GM21381 (cell line): ENCODE measurements around the gene C2CD3.

Source experiments
- ATAC-seq: cut with Tn5 transposase; IDR thresholded peaks from one replicate; pipeline ENCODE4 v1.9.1; 2021; ENCODE audit warnings: mild to moderate bottlenecking, moderate library complexity; ENCODE audit not compliant: unreplicated experiment

The C2CD3 gene

DNA sequence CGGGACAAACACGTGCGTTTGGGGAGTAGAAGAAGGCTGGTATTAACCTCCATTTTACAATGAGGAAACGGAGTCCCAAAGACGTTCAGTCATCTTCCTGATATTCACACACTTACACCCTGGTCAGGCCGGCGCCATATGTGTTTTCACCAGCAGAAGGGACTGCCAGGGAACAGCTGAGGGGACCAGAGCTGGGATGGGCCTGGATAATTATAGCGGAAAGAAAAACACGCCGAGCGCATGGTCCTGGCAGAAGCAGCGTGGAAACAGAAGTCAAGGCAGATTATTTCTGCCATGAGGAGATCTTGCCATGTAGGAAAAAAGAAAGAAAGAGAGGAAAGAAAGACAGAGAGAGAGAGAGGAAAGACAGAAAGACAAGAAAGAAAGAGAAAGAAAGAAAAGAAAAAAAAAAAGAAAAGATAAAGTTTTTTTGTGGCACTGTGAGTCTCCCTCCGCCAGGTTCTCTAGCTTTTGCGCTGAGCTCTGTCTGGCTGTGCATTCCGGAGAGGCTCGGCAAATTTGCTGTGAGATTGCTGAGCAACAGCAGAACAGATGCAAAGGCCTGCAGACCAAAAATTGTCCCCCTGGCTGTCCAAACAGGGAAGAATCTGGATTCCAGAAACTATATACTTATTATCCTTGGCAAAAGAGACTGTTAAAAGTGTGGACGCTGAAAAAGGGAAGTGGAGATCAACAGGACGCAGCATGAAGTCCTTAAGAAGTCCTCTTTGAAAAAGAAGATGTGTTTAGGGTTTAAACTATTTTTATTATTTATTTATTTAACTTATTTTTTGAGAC lies 186.9 kb downstream of the C2CD3 start:
- ATAC-seq: no peak

- peak; percentile 69 for ATAC-seq
These were observed 187.6 kb downstream of the C2CD3 start for GRCh38 chr11:73982990-73983740.

DNA sequence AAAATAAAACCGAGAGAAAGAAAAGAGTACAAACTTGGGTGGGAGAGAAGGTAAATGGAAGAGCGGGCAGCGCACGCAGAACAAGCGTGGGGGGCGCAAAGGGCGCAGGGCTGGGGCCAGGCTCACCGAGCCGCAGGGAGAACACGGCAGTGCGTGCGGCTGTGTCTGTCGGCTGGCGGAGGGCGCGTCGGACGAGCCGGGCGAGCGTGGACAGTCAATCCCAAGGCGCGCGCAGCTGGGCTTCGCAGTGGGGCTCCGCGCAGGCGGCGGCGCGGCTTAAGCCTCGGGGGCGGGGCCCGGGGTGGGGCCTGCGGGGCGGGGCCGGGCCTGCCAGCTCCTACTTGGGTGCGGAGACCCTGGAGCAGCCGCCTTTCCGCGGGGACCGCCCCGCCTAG lies 188.2 kb downstream of the C2CD3 start, which contains the start of gene UCP2:
UCP2 (minus strand) TSS at position 249 of the 395 bp plus-strand sequence. CDS start 4,465 bp downstream, outside the sequence.
- ATAC-seq: peak; percentile 43

GRCh38 chr11:73981051-73981805 lies 189.6 kb downstream of the C2CD3 start:
- no peak for ATAC-seq

DNA sequence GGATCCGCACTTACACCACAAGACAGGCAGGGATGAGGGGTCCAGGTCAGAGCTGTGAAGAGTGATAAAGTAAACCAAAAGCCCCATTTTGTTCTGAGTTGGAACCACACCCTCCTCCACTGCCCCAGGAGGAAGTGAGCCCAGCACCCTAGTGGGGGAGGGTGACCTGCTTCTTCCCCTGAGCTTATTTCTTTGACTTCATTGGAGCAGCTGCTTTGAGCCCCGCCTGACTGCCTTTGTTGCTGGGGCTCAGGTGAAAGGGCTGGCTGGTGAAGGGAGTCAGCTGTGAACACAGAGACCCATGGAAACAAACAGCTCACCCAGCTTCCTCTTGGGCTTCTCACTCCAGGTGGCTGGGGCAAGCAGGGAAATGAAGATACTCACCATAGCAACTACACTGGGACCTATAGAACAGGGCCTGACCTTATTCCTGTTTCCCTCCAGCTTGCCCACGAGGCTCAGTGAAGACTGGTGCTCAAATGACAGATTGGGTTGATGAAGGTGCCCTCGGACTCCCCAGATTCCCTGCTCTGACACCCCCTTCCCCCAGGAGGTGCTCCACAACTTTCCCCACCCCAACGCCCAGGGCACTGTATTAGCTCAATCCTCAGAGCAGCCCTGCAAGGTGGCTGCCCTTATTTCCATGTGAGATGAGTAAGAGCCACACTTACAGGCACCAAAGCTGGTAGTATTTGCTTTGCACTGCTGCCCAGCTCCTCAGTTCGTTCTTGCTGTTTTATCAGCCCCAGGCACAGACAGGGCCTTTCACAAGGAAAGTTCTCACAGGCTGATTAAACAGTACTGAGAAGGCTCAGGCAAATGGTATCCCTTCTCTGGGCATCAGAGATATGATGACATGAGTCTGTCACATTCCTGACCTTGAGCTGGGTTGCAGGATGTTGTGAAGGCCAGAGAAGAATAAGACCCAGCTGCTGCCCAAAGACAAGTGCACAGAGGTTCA lies 190.5 kb downstream of the C2CD3 start:
- peak; percentile 46 for ATAC-seq

DNA sequence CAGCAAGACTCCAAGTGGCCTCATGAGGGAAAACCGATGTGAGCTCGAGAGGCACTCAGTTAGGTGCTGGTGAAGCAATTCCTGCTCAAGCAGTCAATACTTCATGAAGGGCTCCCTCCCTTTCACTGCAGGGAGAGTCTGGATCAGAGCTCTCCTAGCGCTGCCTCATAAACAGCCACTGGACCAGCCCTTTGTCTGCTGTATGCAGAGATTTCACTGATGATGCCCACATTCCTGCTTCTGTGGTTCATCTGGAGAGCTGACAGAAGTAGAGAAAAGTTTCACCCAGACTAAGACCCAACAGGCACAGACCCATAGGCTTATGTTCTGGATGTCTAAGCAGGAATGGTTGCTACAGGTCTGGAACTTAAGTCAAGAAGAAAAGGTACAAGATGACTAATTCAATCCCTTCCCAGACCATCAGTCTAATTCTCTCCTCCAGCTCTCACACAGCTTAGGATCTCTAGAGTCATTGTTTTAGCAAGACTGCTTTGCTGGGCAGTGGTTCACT lies 192.2 kb downstream of the C2CD3 start:
- ATAC-seq: no peak

- no peak for ATAC-seq
These were observed 192.8 kb downstream of the C2CD3 start for GRCh38 chr11:73977856-73978519.

- ATAC-seq: no peak
These were observed 194.2 kb downstream of the C2CD3 start for GRCh38 chr11:73976451-73977151.

- no peak for ATAC-seq
These were observed 195.4 kb downstream of the C2CD3 start for GRCh38 chr11:73975479-73975757.

- no peak for ATAC-seq
These were observed 196.0 kb downstream of the C2CD3 start for GRCh38 chr11:73974604-73975478.

- no peak for ATAC-seq
These were observed 198.0 kb downstream of the C2CD3 start for GRCh38 chr11:73972620-73973449.

DNA sequence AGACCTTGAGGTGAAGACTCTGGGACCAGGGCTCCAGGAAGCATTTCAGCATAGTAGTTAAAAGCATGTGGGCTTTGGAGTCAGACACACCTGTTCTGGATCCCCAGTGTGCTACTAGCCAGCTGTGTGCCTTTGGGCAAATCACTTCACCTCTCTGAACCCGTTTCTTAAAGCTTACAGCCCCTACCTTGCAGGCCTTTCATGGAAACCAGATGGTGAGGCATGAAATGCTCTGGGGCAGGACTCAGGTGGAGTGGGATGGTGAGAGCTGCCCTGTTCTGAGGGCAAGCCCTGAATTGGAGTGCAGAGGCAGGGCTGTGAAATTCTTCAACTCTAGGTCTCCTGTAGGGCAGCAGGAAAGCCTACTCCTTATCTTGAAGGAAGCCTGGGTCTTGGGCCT lies 198.6 kb downstream of the C2CD3 start:
- no peak for ATAC-seq

- ATAC-seq: no peak
These were observed 199.6 kb downstream of the C2CD3 start for GRCh38 chr11:73971175-73971719.

DNA sequence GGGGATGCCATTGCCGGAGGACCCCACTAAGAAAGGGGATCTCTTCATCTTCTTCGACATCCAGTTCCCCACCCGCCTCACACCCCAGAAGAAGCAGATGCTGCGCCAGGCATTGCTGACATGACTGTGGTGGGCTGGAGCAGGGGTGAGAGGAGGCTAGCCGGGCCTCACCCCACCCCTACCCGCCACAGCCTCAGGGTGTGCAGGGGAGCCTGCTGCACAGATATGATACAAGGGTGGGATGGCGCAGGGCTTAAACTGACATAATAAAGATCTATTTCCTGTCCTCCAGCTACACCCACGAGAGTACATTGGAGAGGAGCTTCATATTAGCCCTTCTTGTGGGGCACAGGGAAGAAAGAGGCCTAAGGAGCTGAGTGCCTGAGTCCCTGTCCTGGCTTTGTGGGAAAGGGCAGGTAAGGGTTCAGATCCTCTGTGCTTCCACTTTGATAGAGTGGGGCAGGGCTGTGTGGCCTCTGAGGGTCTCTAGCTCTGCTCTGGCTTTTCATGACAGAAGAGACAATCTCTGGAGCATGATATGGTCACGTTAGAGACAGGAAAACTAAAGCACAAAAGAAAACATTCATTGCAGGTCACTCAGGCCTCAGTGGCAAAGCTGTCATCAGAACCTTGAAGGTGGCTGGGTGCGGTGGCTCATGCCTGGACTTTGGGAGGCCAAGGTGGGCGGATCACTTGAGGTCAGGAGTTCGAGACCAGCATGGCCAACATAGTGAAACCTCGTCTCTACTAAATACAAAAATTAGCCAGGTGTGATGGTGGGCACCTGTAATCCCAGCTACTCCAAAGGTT lies 200.6 kb downstream of the C2CD3 start:
- ATAC-seq: no peak

GRCh38 chr11:73969091-73969490 lies 201.7 kb downstream of the C2CD3 start:
- no peak for ATAC-seq

- no peak for ATAC-seq
These were observed 202.3 kb downstream of the C2CD3 start for GRCh38 chr11:73968356-73968966.
